OCI-LY1 (cell line): ENCODE results near the gene ZNF507.

Experiments used
- CTCF ChIP-seq: fragments of 200-600 bp; sonication (generic), shearing (Covaris generic); IDR thresholded peaks from 2 replicates; pipeline ENCODE4 v1.5.1; 2017; ENCODE audit warnings: mild to moderate bottlenecking, antibody characterized with exemption, low read length, moderate library complexity, mixed read lengths
- EZH2 ChIP-seq: fragments of 200-600 bp; sonication (generic), shearing (Covaris generic); IDR thresholded peaks from 2 replicates; pipeline ENCODE4 v1.8.0; 2017; ENCODE audit warnings: borderline replicate concordance, mixed run types, mild to moderate bottlenecking, antibody characterized with exemption, low read length, moderate library complexity, mixed read lengths

DNA sequence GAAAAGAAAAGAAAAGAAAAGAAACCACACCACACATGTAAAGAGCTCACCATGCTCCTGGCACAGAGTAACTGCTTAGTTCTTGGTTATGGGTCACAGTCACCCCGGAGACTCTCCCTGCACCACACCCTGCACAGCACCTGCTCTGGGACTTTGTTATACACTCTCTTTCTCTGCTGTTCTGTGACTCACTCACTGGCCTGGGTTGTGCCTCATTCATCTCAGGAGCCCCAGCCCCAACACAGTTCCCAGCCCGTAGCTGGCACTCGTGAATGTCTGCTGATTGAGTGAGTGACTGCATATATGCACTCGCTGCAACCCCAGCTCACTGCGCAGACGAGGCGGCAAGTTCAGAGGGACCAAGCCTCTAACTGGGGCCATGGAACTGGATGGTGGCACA lies 22.9 kb upstream of the ZNF507 start:
- TF ChIP-seq EZH2 (no peak), CTCF (no peak)
